Naive B cell (primary cell): ENCODE measurements around the gene PKNOX2. TPM values are rescaled to one million over a fixed set of nuclear protein-coding genes. Genes with fewer than 3 reads are reported as not detected.

Experiments
- ATAC-seq, 2 donors: fragments of 150-1000 bp; cut with Tn5 transposase; 2 replicates each; pipeline ENCODE4 v1.10.0; 2021; ENCODE audit warnings: low read depth in 2 of 2, mild to moderate bottlenecking in 2 of 2, moderate library complexity in 2 of 2
- DNase-seq: peaks from one replicate; pipeline ENCODE4 v3.0.0; 2022
- H3K27ac Mint-ChIP-seq, 6 donors: one replicate each; pipeline ENCODE4 v1.8.0; 2020 to 2022; ENCODE audit warnings: mild to moderate bottlenecking in 6 of 6, mixed read lengths in 6 of 6, moderate library complexity in 5 of 6, inconsistent platforms in 2 of 6
- H3K27me3 Mint-ChIP-seq, 3 donors: one replicate each; pipeline ENCODE4 v1.8.0; 2021 to 2022; ENCODE audit warnings: mixed read lengths in 3 of 3, mild to moderate bottlenecking in 1 of 3
- H3K36me3 Mint-ChIP-seq, 2 donors: one replicate each; pipeline ENCODE4 v1.8.0; 2020 to 2022; ENCODE audit warnings: mixed read lengths in 2 of 2, inconsistent platforms in 1 of 2, mild to moderate bottlenecking in 1 of 2
- H3K4me1 Mint-ChIP-seq, 3 donors: one replicate each; pipeline ENCODE4 v1.8.0; 2020 to 2022; ENCODE audit warnings: mixed read lengths in 3 of 3, inconsistent platforms in 1 of 3, mild to moderate bottlenecking in 1 of 3, moderate library complexity in 1 of 3
- H3K4me3 Mint-ChIP-seq, 8 donors: one replicate each; pipeline ENCODE4 v1.8.0; 2020 to 2022; ENCODE audit warnings: mild to moderate bottlenecking in 8 of 8, mixed read lengths in 8 of 8, moderate library complexity in 8 of 8, inconsistent platforms in 2 of 8
- H3K9me3 Mint-ChIP-seq, 7 donors: one replicate each; pipeline ENCODE4 v1.8.0; 2020 to 2022; ENCODE audit warnings: mixed read lengths in 7 of 7, mild to moderate bottlenecking in 5 of 7, inconsistent platforms in 2 of 7, moderate library complexity in 1 of 7
- polyA plus RNA-seq, 6 donors: library from polyadenylated mRNA; unstranded; fragments of 300-500 nt; fragmentation: Illumina TruSeq; gene quantifications; one replicate each; pipeline ENCODE4 v1.2.3, GENCODE V29; 2021; ENCODE audit warnings: low read depth in 6 of 6

The PKNOX2 gene
- polyA plus RNA-seq, 6 donors from 2014 or later = not detected

GRCh38 chr11:125170510-125171031, 6.0 kb downstream of the PKNOX2 start:
- H3K27me3 Mint-ChIP-seq = peaks cover 69 to 97% (median 91%) of the 10 kb centered on the region in 3 donors
- DNase-seq = no peak
- no peak for ATAC-seq
- H3K27ac Mint-ChIP-seq = no peak overlapping the region
- no peak overlapping the region for H3K4me3 Mint-ChIP-seq
- peaks cover 3 to 8% of the 10 kb centered on the region in 2 donors for H3K36me3 Mint-ChIP-seq
- H3K9me3 Mint-ChIP-seq = no peaks in the 10 kb centered on the region
- H3K4me1 Mint-ChIP-seq = peaks cover 7 to 9% (median 8%) of the 10 kb centered on the region in 3 donors

- peaks cover 0 to 2% (median 0%) of the 10 kb centered on the region in 7 donors for H3K9me3 Mint-ChIP-seq
- H3K27ac Mint-ChIP-seq = peak overlapping the region in 1 of 6 donors; percentile 43
- H3K4me1 Mint-ChIP-seq = no peaks in the 10 kb centered on the region
- no peak overlapping the region for H3K4me3 Mint-ChIP-seq
- no peaks in the 10 kb centered on the region for H3K36me3 Mint-ChIP-seq
- DNase-seq = no peak
- no peak for ATAC-seq
- peaks cover 71 to 98% (median 95%) of the 10 kb centered on the region in 3 donors for H3K27me3 Mint-ChIP-seq
These were observed 7.4 kb downstream of the PKNOX2 start for GRCh38 chr11:125171974-125172373.

- H3K27ac Mint-ChIP-seq = no peak overlapping the region
- H3K4me3 Mint-ChIP-seq = peak overlapping the region in 1 of 8 donors; percentile 23
- no peaks in the 10 kb centered on the region for H3K4me1 Mint-ChIP-seq
- DNase-seq = no peak
- peaks cover 68 to 98% (median 97%) of the 10 kb centered on the region in 3 donors for H3K27me3 Mint-ChIP-seq
- H3K36me3 Mint-ChIP-seq = no peaks in the 10 kb centered on the region
- no peak for ATAC-seq
- H3K9me3 Mint-ChIP-seq = peaks cover 0 to 2% (median 0%) of the 10 kb centered on the region in 7 donors
These were observed 8.5 kb downstream of the PKNOX2 start for GRCh38 chr11:125173027-125173426.

- Mint-ChIP-seq H3K27me3 (peaks cover 63 to 98% (median 97%) of the 10 kb centered on the region in 3 donors), H3K9me3 (peaks cover 0 to 2% (median 0%) of the 10 kb centered on the region in 7 donors), H3K4me1 (no peaks in the 10 kb centered on the region), H3K27ac (no peak overlapping the region), H3K36me3 (no peaks in the 10 kb centered on the region), H3K4me3 (no peak overlapping the region)
- DNase-seq (no peak), ATAC-seq (no peak)
These were observed 9.0 kb downstream of the PKNOX2 start for GRCh38 chr11:125173556-125173955.

GRCh38 chr11:125174057-125174456, 9.5 kb downstream of the PKNOX2 start:
- Mint-ChIP-seq H3K9me3 (peaks cover 0 to 2% (median 0%) of the 10 kb centered on the region in 7 donors), H3K27ac (no peak overlapping the region), H3K27me3 (peaks cover 58 to 97% (median 94%) of the 10 kb centered on the region in 3 donors), H3K4me1 (no peaks in the 10 kb centered on the region), H3K36me3 (no peaks in the 10 kb centered on the region), H3K4me3 (no peak overlapping the region)
- DNase-seq (no peak), ATAC-seq (no peak)

GRCh38 chr11:125174686-125175085, 10.1 kb downstream of the PKNOX2 start:
- peaks cover 51 to 97% (median 89%) of the 10 kb centered on the region in 3 donors for H3K27me3 Mint-ChIP-seq
- no peaks in the 10 kb centered on the region for H3K4me1 Mint-ChIP-seq
- H3K9me3 Mint-ChIP-seq = peaks cover 0 to 2% (median 0%) of the 10 kb centered on the region in 7 donors
- no peak overlapping the region for H3K4me3 Mint-ChIP-seq
- no peak overlapping the region for H3K27ac Mint-ChIP-seq
- no peaks in the 10 kb centered on the region for H3K36me3 Mint-ChIP-seq
- ATAC-seq = no peak
- DNase-seq = no peak

GRCh38 chr11:125175166-125175565, 10.6 kb downstream of the PKNOX2 start:
- ATAC-seq (no peak), DNase-seq (no peak)
- no peaks in the 10 kb centered on the region for H3K36me3 Mint-ChIP-seq
- no peak overlapping the region for H3K4me3 Mint-ChIP-seq
- H3K4me1 Mint-ChIP-seq = no peaks in the 10 kb centered on the region
- H3K9me3 Mint-ChIP-seq = peaks cover 0 to 2% (median 0%) of the 10 kb centered on the region in 7 donors
- peaks cover 54 to 97% (median 89%) of the 10 kb centered on the region in 3 donors for H3K27me3 Mint-ChIP-seq
- no peak overlapping the region for H3K27ac Mint-ChIP-seq

GRCh38 chr11:125175896-125176575, 11.5 kb downstream of the PKNOX2 start:
- Mint-ChIP-seq H3K4me3 (no peak overlapping the region), H3K9me3 (peaks cover 0 to 2% (median 0%) of the 10 kb centered on the region in 7 donors), H3K27me3 (peaks cover 57 to 97% (median 84%) of the 10 kb centered on the region in 3 donors), H3K36me3 (no peaks in the 10 kb centered on the region), H3K27ac (no peak overlapping the region), H3K4me1 (no peaks in the 10 kb centered on the region)
- no peak for ATAC-seq
- no peak for DNase-seq

- ATAC-seq (no peak), DNase-seq (no peak)
- Mint-ChIP-seq H3K27ac (no peak overlapping the region), H3K4me1 (no peaks in the 10 kb centered on the region), H3K36me3 (no peaks in the 10 kb centered on the region), H3K27me3 (peaks cover 52 to 94% (median 81%) of the 10 kb centered on the region in 3 donors), H3K4me3 (no peak overlapping the region), H3K9me3 (peaks cover 0 to 2% (median 0%) of the 10 kb centered on the region in 7 donors)
These were observed 12.3 kb downstream of the PKNOX2 start for GRCh38 chr11:125176866-125177265.

- ATAC-seq = no peak
- peaks cover 0 to 3% (median 0%) of the 10 kb centered on the region in 7 donors for H3K9me3 Mint-ChIP-seq
- no peak for DNase-seq
- H3K4me1 Mint-ChIP-seq = no peaks in the 10 kb centered on the region
- H3K4me3 Mint-ChIP-seq = no peak overlapping the region
- H3K27me3 Mint-ChIP-seq = peaks cover 47 to 87% (median 76%) of the 10 kb centered on the region in 3 donors
- no peaks in the 10 kb centered on the region for H3K36me3 Mint-ChIP-seq
- no peak overlapping the region for H3K27ac Mint-ChIP-seq
These were observed 13.0 kb downstream of the PKNOX2 start for GRCh38 chr11:125177543-125177942.

GRCh38 chr11:125179346-125179745, 14.8 kb downstream of the PKNOX2 start:
- H3K9me3 Mint-ChIP-seq = peaks cover 0 to 4% (median 0%) of the 10 kb centered on the region in 7 donors
- H3K27ac Mint-ChIP-seq = no peak overlapping the region
- H3K36me3 Mint-ChIP-seq = no peaks in the 10 kb centered on the region
- DNase-seq = no peak
- H3K4me3 Mint-ChIP-seq = no peak overlapping the region
- H3K4me1 Mint-ChIP-seq = no peaks in the 10 kb centered on the region
- H3K27me3 Mint-ChIP-seq = peaks cover 36 to 80% (median 66%) of the 10 kb centered on the region in 3 donors
- no peak for ATAC-seq

- peak overlapping the region in 1 of 6 donors; percentile 42 for H3K27ac Mint-ChIP-seq
These were observed 15.3 kb downstream of the PKNOX2 start for GRCh38 chr11:125179895-125180294.

GRCh38 chr11:125180413-125181305, 16.1 kb downstream of the PKNOX2 start:
- Mint-ChIP-seq H3K36me3 (no peaks in the 10 kb centered on the region), H3K9me3 (peaks cover 0 to 4% (median 0%) of the 10 kb centered on the region in 7 donors), H3K27me3 (peaks cover 37 to 70% (median 61%) of the 10 kb centered on the region in 3 donors), H3K27ac (no peak overlapping the region), H3K4me1 (no peaks in the 10 kb centered on the region), H3K4me3 (no peak overlapping the region)
- DNase-seq (no peak), ATAC-seq (no peak)

More at GRCh38 chr11:125179895-125180294, 15.3 kb downstream of the PKNOX2 start:
- H3K4me1 Mint-ChIP-seq = no peaks in the 10 kb centered on the region
- ATAC-seq (no peak), DNase-seq (no peak)
- no peaks in the 10 kb centered on the region for H3K36me3 Mint-ChIP-seq
- H3K27me3 Mint-ChIP-seq = peaks cover 40 to 78% (median 63%) of the 10 kb centered on the region in 3 donors
- peaks cover 0 to 4% (median 0%) of the 10 kb centered on the region in 7 donors for H3K9me3 Mint-ChIP-seq
- H3K4me3 Mint-ChIP-seq = no peak overlapping the region
